IMR-90 (cell line): ENCODE data around the gene LTBP4. TPM values are rescaled to one million over a fixed set of nuclear protein-coding genes. Genes with fewer than 3 reads are reported as not detected.
A peak's percentile ranks its signal among the peaks of the same experiment; 100 is the strongest.

Experiments
- ATAC-seq: fragments of 200-7000 bp; cut with Tn5 transposase; 2 replicates; pipeline ENCODE4 v1.9.1; 2020; ENCODE audit warnings: low read depth, mild to moderate bottlenecking, moderate library complexity
- BruUV-seq: library from RNA; stranded (reverse); fragments of 400-500 nt; replicated peaks from 2 replicates; lab custom pipeline; 2021; lab: Mats Ljungman, UMichigan
- CTCF ChIA-PET: fragments of 300-600 bp; formaldehyde crosslinking; extraction: SDS; loops from one replicate; lab custom pipeline; 2021; ENCODE audit warnings: antibody characterized with exemption; lab: Yijun Ruan, JAX
- POLR2A ChIA-PET: fragments of 300-600 bp; sonication (Branson Sonifier 250); formaldehyde crosslinking; loops from one replicate; lab custom pipeline; 2022; ENCODE audit warnings: antibody characterized with exemption; ENCODE audit not compliant: unreplicated experiment; lab: Charles Lee
- DNase-seq: peaks from one replicate; pipeline ENCODE4 v3.0.0; 2013
- H2AFZ ChIP-seq: replicated peaks from 2 replicates; pipeline ENCODE3; 2013; ENCODE audit warnings: low read length, mild to moderate bottlenecking; ENCODE audit not compliant: poor library complexity
- H2AK5ac ChIP-seq: 2 replicates; pipeline ENCODE4 v1.6.1; 2013; ENCODE audit warnings: low read depth, low read length, inconsistent platforms
- H2AK9ac ChIP-seq: replicated peaks from 2 replicates; pipeline ENCODE3; 2013; ENCODE audit warnings: mild to moderate bottlenecking, low read depth, low read length, moderate library complexity; ENCODE audit not compliant: poor library complexity
- H2BK120ac ChIP-seq: 2 replicates; pipeline ENCODE4 v1.6.1; 2013; ENCODE audit warnings: low read depth, low read length, inconsistent platforms
- H2BK15ac ChIP-seq: 3 replicates; pipeline ENCODE4 v1.6.1; 2013; ENCODE audit warnings: low read depth, low read length, inconsistent platforms
- H2BK20ac ChIP-seq: 2 replicates; pipeline ENCODE4 v1.6.1; 2013; ENCODE audit warnings: low read depth, mild to moderate bottlenecking, inconsistent platforms, low read length, moderate library complexity
- H2BK5ac ChIP-seq: 2 replicates; pipeline ENCODE4 v1.6.1; 2013; ENCODE audit warnings: mild to moderate bottlenecking, low read depth, low read length, inconsistent platforms; ENCODE audit not compliant: poor library complexity, severe bottlenecking
- H3K14ac ChIP-seq: replicated peaks from 2 replicates; pipeline ENCODE4 v1.6.1; 2013; ENCODE audit warnings: low read depth, low read length, inconsistent platforms
- H3K18ac ChIP-seq: 2 replicates; pipeline ENCODE4 v1.6.1; 2013; ENCODE audit warnings: low read depth, low read length, control low read depth
- H3K23ac ChIP-seq: 2 replicates; pipeline ENCODE4 v1.6.1; 2013; ENCODE audit warnings: low read depth, low read length, inconsistent platforms
- H3K27ac ChIP-seq: 2 replicates; pipeline ENCODE4 v1.5.1; 2013; ENCODE audit warnings: mild to moderate bottlenecking, control low read depth, low read length; ENCODE audit not compliant: insufficient read depth
- H3K27me3 ChIP-seq: 2 replicates; pipeline ENCODE4 v1.6.1; 2013; ENCODE audit warnings: low read length; ENCODE audit not compliant: control insufficient read depth, insufficient read depth
- H3K36me3 ChIP-seq: 2 replicates; pipeline ENCODE4 v1.6.1; 2013; ENCODE audit warnings: low read length, mixed read lengths; ENCODE audit not compliant: control insufficient read depth, insufficient read depth
- H3K4ac ChIP-seq: 2 replicates; pipeline ENCODE4 v1.6.1; 2013; ENCODE audit warnings: low read depth, low read length, inconsistent platforms
- H3K4me1 ChIP-seq: 2 replicates; pipeline ENCODE4 v1.6.1; 2013; ENCODE audit warnings: low read length, mixed read lengths; ENCODE audit not compliant: control insufficient read depth, insufficient read depth
- H3K4me2 ChIP-seq: 2 replicates; pipeline ENCODE4 v1.6.1; 2013; ENCODE audit warnings: low read depth, mild to moderate bottlenecking, control low read depth, low read length, moderate library complexity
- H3K4me3 ChIP-seq: 2 replicates; pipeline ENCODE4 v1.5.1; 2013; ENCODE audit warnings: low read depth, mild to moderate bottlenecking, control low read depth, low read length, moderate library complexity; ENCODE audit not compliant: insufficient read depth
- H3K56ac ChIP-seq: 2 replicates; pipeline ENCODE4 v1.6.1; 2013; ENCODE audit warnings: low read length, inconsistent platforms; ENCODE audit not compliant: insufficient read depth; ENCODE audit errors: extremely low read depth
- H3K79me1 ChIP-seq, 2 experiments: 2 replicates each; pipeline ENCODE4 v1.6.1; 2013; ENCODE audit warnings: low read length in 2 of 2, inconsistent platforms in 1 of 2, low read depth in 1 of 2
- H3K9ac ChIP-seq: 2 replicates; pipeline ENCODE4 v1.6.1; 2013; ENCODE audit warnings: low read depth, low read length, control low read depth
- H3K9me1 ChIP-seq: 2 replicates; pipeline ENCODE4 v1.6.1; 2013; ENCODE audit warnings: low read length, inconsistent platforms; ENCODE audit not compliant: insufficient read depth
- H3K9me3 ChIP-seq: 2 replicates; pipeline ENCODE4 v1.6.1; 2013; ENCODE audit warnings: low read length; ENCODE audit not compliant: control insufficient read depth, insufficient read depth
- H4K20me1 ChIP-seq: 2 replicates; pipeline ENCODE4 v1.6.1; 2013; ENCODE audit warnings: low read length, inconsistent platforms; ENCODE audit not compliant: insufficient read depth
- H4K5ac ChIP-seq: 2 replicates; pipeline ENCODE4 v1.6.1; 2013; ENCODE audit warnings: mild to moderate bottlenecking, low read depth, low read length, control low read depth
- H4K8ac ChIP-seq, 2 experiments: 2 replicates each; pipeline ENCODE4 v1.6.1; 2013; ENCODE audit warnings: low read depth in 2 of 2, low read length in 2 of 2, control low read depth in 1 of 2, inconsistent platforms in 1 of 2
- H4K91ac ChIP-seq: 2 replicates; pipeline ENCODE4 v1.6.1; 2013; ENCODE audit warnings: low read depth, low read length, inconsistent platforms; ENCODE audit not compliant: insufficient read depth
- RCOR1 ChIP-seq: IDR thresholded peaks from 2 replicates; pipeline ENCODE4 v1.6.1; 2012; ENCODE audit warnings: mild to moderate bottlenecking, low read length, improper control_type of control experiment; ENCODE audit not compliant: insufficient replicate concordance
- SMC3 ChIP-seq: fragments of 150-350 bp; IDR thresholded peaks from 2 replicates; pipeline ENCODE4 v1.6.1; 2016; ENCODE audit warnings: low read depth, mild to moderate bottlenecking, antibody characterized with exemption, low read length, moderate library complexity
- whole genome bisulfite sequencing, 2 experiments: methylation state at CpG; one replicate each; pipeline versions ENCODE4 v1.1.5 to v1.1.7; 2013; ENCODE audit warnings: missing lambda C conversion rate in 2 of 2; ENCODE audit not compliant: insufficient read length in 1 of 2; ENCODE audit errors: extremely low coverage in 2 of 2; 5-methylcytosine and 5-hydroxymethylcytosine counted together
- dilution Hi-C: fragments of 300-500 bp; cut with HindIII; formaldehyde crosslinking; loops from one replicate; pipeline ENCODE4 v1.14.3; 2018; ENCODE audit warnings: low sequenced_read_pairs; ENCODE audit not compliant: unreplicated experiment
- in situ Hi-C: fragments of 300-500 bp; cut with MboI; formaldehyde crosslinking; loops from 3 replicates; pipeline ENCODE4 v1.14.3; 2019; ENCODE audit warnings: low sequenced_read_pairs, inconsistent platforms, mixed read lengths
- intact Hi-C: fragments of 100-400 bp; cut with micrococcal nuclease; formaldehyde crosslinking; loops from 2 replicates; pipeline ENCODE4 v1.10.0; 2022
- polyA plus RNA-seq, 3 experiments: library from polyadenylated mRNA; depleted of rRNA; stranded (reverse); fragments of >200 nt; gene quantifications; 2 replicates each; pipeline ENCODE4 v1.2.3, GENCODE V29; 2012; ENCODE audit warnings: low replicate concordance in 1 of 3
- total RNA-seq: library from RNA; depleted of rRNA; stranded (reverse); fragments of >200 nt; gene quantifications from 2 replicates; pipeline ENCODE4 v1.2.3, GENCODE V29; 2012
- TF ChIP-seq, protein P1 (sequence below): conservative IDR thresholded peaks from 2 replicates; pipeline ENCODE4 v1.5.1; 2012; ENCODE audit warnings: mild to moderate bottlenecking, low read depth, low read length, improper control_type of control experiment
- TF ChIP-seq, protein P2 (sequence below): fragments of 150-350 bp; IDR thresholded peaks from 2 replicates; pipeline ENCODE4 v1.6.1; 2016; ENCODE audit warnings: low read depth, mild to moderate bottlenecking, low read length, moderate library complexity, borderline replicate concordance

Gene LTBP4
- total and polyA plus RNA-seq, 2 of the 4 experiments (the other 2 are of a cell fraction): 14.7 to 70.3 TPM

DNA sequence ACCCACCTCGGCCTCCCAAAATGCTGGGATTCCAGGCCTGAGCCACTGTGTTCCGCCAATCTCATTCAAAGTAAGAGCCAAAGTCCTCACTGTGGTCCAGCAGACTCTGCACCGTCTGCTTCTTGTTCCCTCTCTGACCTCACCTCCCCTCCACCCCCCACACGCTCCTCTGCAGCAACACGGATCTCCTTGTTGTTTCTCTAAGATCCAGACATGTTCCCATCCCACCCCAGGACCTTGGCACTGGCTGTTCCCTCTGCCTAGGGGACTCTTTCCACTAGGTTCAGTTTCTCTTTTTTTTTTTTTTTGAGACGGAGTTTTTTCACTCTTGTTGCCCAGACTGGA, 38.4 kb downstream of the LTBP4 start:
- ATAC-seq: no peak
- H2BK5ac ChIP-seq: no peak overlapping the region
- no peak overlapping the region for H2AK9ac ChIP-seq
- H4K20me1 ChIP-seq: no peaks in the 10 kb centered on the region
- no peaks in the 10 kb centered on the region for H3K36me3 ChIP-seq
- no peaks in the 10 kb centered on the region for H3K79me1 ChIP-seq
- dilution Hi-C loops (no loop called here), intact Hi-C loops (no loop called here), in situ Hi-C loops (no loop called here)
- peak overlapping the region; percentile 57 to 69; a peak in 3 of 4 replicates for H4K8ac ChIP-seq
- CTCF ChIA-PET: no interaction called here
- H3K9ac ChIP-seq: no peak overlapping the region
- H3K56ac ChIP-seq: no peak overlapping the region
- peak overlapping the region; percentile 71; the same call in 2 of the 3 replicates for H2BK15ac ChIP-seq
- peak overlapping the region; percentile 71; the same call in 1 of the 2 replicates for H3K23ac ChIP-seq
- no peak for DNase-seq
- peak overlapping the region; percentile 12; the same call in 1 of the 2 replicates for H3K14ac ChIP-seq
- peak overlapping the region; percentile 96 for H2BK120ac ChIP-seq
- no peak overlapping the region for H3K4me2 ChIP-seq
- H3K9me3 ChIP-seq: no peaks in the 10 kb centered on the region
- peak overlapping the region; percentile 76 for H3K4ac ChIP-seq
- peaks cover 12% of the 10 kb centered on the region for H3K4me1 ChIP-seq
- POLR2A ChIA-PET: no interaction called here
- no peak for TF ChIP-seq RCOR1
- TF ChIP-seq, protein P1, sequence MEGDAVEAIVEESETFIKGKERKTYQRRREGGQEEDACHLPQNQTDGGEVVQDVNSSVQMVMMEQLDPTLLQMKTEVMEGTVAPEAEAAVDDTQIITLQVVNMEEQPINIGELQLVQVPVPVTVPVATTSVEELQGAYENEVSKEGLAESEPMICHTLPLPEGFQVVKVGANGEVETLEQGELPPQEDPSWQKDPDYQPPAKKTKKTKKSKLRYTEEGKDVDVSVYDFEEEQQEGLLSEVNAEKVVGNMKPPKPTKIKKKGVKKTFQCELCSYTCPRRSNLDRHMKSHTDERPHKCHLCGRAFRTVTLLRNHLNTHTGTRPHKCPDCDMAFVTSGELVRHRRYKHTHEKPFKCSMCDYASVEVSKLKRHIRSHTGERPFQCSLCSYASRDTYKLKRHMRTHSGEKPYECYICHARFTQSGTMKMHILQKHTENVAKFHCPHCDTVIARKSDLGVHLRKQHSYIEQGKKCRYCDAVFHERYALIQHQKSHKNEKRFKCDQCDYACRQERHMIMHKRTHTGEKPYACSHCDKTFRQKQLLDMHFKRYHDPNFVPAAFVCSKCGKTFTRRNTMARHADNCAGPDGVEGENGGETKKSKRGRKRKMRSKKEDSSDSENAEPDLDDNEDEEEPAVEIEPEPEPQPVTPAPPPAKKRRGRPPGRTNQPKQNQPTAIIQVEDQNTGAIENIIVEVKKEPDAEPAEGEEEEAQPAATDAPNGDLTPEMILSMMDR: no peak
- TF ChIP-seq, protein P2, sequence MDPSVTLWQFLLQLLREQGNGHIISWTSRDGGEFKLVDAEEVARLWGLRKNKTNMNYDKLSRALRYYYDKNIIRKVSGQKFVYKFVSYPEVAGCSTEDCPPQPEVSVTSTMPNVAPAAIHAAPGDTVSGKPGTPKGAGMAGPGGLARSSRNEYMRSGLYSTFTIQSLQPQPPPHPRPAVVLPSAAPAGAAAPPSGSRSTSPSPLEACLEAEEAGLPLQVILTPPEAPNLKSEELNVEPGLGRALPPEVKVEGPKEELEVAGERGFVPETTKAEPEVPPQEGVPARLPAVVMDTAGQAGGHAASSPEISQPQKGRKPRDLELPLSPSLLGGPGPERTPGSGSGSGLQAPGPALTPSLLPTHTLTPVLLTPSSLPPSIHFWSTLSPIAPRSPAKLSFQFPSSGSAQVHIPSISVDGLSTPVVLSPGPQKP: no peak
- no peak for TF ChIP-seq SMC3
- peak overlapping the region; percentile 97 for H2AK5ac ChIP-seq
- peak overlapping the region; percentile 12; the same call in 1 of the 2 replicates for H4K5ac ChIP-seq
- peak overlapping the region; percentile 50; the same call in 1 of the 2 replicates for H3K27ac ChIP-seq
- H3K18ac ChIP-seq: peak overlapping the region; percentile 66; the same call in 1 of the 2 replicates
- 100% methylated on average over 2 of the region's 6 CpGs; no CpG with 5 or more reads in 1 of the 2 experiments for WGBS, 2 experiments
- H3K27me3 ChIP-seq: no peaks in the 10 kb centered on the region
- peak overlapping the region; percentile 91 for H2BK20ac ChIP-seq
- H2AFZ ChIP-seq: peak overlapping the region; percentile 49
- H4K91ac ChIP-seq: peak overlapping the region; percentile 70
- H3K9me1 ChIP-seq: peaks cover 5% of the 10 kb centered on the region
- no TSS peak for BruUV-seq
- H3K4me3 ChIP-seq: no peak overlapping the region
